ENCODE data around the gene ZNF775. TPM values are rescaled to one million over a fixed set of nuclear protein-coding genes. Genes with fewer than 3 reads are reported as not detected.

Gene ZNF775
- total and polyA plus RNA-seq, 2 of the 13 experiments (the other 11 are each of a cell fraction or from before 2014, with no cell fraction given) = 3.1 to 3.2 TPM

DNA sequence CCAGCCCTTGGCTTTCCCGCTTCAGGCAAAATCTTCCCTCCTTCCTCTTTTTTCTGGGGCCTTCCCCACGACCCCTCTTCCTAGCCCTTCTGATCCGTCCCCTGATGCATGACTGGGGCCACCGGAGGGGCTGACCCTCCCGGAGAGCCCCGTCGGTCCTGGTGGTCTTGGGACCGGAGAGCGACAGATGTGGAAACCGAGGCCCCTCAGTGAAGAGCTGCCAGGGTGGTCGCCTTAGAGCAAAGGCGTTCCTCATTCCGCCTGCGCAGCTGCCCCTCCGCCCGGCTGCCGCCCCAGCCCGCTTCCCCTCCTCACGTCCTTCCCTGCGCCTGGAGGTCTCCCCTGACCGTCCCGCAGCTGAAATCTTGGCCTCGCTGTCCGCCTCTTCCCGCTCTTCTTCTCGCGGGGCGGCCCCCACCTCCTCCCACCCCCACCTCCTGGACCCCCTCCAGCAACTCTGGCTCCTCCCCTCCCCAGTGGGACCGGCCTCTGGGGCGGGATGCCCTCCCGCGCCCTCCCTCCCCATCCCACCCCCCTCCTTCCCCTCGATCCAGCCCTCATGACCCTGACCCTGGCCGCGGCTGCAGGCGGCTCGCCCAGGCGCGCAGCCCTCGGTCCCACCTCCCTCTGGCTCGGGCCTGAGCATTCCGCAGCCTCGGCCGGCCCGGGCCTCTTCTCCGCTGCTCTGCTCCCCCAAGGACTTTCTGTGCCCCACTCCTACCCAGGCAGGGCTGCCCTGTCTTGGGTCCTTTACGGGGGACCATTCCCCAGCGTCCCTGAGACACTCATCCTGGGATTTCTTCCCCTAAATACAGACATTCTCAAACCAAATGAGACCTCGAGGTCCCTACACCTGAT lies 37.6 kb upstream of the ZNF775 start, which contains the start of gene RARRES2 (continued):
- TF ChIP-seq, protein P1, sequence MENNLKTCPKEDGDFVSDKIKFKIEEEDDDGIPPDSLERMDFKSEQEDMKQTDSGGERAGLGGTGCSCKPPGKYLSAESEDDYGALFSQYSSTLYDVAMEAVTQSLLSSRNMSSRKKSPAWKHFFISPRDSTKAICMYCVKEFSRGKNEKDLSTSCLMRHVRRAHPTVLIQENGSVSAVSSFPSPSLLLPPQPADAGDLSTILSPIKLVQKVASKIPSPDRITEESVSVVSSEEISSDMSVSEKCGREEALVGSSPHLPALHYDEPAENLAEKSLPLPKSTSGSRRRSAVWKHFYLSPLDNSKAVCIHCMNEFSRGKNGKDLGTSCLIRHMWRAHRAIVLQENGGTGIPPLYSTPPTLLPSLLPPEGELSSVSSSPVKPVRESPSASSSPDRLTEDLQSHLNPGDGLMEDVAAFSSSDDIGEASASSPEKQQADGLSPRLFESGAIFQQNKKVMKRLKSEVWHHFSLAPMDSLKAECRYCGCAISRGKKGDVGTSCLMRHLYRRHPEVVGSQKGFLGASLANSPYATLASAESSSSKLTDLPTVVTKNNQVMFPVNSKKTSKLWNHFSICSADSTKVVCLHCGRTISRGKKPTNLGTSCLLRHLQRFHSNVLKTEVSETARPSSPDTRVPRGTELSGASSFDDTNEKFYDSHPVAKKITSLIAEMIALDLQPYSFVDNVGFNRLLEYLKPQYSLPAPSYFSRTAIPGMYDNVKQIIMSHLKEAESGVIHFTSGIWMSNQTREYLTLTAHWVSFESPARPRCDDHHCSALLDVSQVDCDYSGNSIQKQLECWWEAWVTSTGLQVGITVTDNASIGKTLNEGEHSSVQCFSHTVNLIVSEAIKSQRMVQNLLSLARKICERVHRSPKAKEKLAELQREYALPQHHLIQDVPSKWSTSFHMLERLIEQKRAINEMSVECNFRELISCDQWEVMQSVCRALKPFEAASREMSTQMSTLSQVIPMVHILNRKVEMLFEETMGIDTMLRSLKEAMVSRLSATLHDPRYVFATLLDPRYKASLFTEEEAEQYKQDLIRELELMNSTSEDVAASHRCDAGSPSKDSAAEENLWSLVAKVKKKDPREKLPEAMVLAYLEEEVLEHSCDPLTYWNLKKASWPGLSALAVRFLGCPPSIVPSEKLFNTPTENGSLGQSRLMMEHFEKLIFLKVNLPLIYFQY (CRISPR knock-in tag; IDR thresholded peaks at IDR 0.05; ENCODE audit: borderline replicate concordance) = no peak
- TF ChIP-seq ARID2 (CRISPR knock-in tag; IDR thresholded peaks at IDR 0.05; ENCODE audit: borderline replicate concordance) (no peak), ZFP41 (CRISPR knock-in tag; IDR thresholded peaks at IDR 0.05; ENCODE audit: borderline replicate concordance) (no peak), MED8 (CRISPR knock-in tag; IDR thresholded peaks at IDR 0.05; ENCODE audit: insufficient replicate concordance) (no peak), DR1 (CRISPR knock-in tag; IDR thresholded peaks at IDR 0.05) (no peak), SPEN (CRISPR knock-in tag; IDR thresholded peaks at IDR 0.05; ENCODE audit: low read depth) (0 out of 2 replicates have a peak, but pooled peaks have one; percentile 35)
- TF ChIP-seq, protein P2, sequence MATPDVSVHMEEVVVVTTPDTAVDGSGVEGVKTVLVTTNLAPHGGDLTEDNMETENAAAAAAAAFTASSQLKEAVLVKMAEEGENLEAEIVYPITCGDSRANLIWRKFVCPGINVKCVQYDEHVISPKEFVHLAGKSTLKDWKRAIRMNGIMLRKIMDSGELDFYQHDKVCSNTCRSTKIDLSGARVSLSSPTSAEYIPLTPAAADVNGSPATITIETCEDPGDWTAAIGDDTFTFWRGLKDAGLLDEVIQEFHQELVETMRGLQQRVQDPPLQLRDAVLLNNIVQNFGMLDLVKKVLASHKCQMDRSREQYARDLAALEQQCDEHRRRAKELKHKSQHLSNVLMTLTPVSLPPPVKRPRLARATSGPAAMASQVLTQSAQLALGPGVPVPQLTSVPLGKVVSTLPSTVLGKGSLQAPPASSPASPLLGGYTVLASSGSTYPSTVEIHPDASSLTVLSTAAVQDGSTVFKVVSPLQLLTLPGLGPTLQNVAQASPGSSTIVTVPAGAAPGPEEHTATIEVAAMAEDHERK (CRISPR knock-in tag; IDR thresholded peaks at IDR 0.05; ENCODE audit: low read depth) = no peak
- TF ChIP-seq, protein P3, sequence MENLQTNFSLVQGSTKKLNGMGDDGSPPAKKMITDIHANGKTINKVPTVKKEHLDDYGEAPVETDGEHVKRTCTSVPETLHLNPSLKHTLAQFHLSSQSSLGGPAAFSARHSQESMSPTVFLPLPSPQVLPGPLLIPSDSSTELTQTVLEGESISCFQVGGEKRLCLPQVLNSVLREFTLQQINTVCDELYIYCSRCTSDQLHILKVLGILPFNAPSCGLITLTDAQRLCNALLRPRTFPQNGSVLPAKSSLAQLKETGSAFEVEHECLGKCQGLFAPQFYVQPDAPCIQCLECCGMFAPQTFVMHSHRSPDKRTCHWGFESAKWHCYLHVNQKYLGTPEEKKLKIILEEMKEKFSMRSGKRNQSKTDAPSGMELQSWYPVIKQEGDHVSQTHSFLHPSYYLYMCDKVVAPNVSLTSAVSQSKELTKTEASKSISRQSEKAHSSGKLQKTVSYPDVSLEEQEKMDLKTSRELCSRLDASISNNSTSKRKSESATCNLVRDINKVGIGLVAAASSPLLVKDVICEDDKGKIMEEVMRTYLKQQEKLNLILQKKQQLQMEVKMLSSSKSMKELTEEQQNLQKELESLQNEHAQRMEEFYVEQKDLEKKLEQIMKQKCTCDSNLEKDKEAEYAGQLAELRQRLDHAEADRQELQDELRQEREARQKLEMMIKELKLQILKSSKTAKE (CRISPR knock-in tag; IDR thresholded peaks at IDR 0.05; ENCODE audit: borderline replicate concordance) = no peak
- TF ChIP-seq, protein P4, sequence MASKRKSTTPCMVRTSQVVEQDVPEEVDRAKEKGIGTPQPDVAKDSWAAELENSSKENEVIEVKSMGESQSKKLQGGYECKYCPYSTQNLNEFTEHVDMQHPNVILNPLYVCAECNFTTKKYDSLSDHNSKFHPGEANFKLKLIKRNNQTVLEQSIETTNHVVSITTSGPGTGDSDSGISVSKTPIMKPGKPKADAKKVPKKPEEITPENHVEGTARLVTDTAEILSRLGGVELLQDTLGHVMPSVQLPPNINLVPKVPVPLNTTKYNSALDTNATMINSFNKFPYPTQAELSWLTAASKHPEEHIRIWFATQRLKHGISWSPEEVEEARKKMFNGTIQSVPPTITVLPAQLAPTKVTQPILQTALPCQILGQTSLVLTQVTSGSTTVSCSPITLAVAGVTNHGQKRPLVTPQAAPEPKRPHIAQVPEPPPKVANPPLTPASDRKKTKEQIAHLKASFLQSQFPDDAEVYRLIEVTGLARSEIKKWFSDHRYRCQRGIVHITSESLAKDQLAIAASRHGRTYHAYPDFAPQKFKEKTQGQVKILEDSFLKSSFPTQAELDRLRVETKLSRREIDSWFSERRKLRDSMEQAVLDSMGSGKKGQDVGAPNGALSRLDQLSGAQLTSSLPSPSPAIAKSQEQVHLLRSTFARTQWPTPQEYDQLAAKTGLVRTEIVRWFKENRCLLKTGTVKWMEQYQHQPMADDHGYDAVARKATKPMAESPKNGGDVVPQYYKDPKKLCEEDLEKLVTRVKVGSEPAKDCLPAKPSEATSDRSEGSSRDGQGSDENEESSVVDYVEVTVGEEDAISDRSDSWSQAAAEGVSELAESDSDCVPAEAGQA (IDR thresholded peaks at IDR 0.05; ENCODE audit: low read depth) = no peak
- TF ChIP-seq, protein P4 (CRISPR knock-in tag; IDR thresholded peaks at IDR 0.05; ENCODE audit: borderline replicate concordance) = no peak
